ENCODE measurements around the gene TMIE.
"Not testable (repeated sequence)": the region's sequence is repeated elsewhere in the genome, so short reads cannot be mapped to it uniquely, and the experiment has no call there.

TMIE gene

DNA sequence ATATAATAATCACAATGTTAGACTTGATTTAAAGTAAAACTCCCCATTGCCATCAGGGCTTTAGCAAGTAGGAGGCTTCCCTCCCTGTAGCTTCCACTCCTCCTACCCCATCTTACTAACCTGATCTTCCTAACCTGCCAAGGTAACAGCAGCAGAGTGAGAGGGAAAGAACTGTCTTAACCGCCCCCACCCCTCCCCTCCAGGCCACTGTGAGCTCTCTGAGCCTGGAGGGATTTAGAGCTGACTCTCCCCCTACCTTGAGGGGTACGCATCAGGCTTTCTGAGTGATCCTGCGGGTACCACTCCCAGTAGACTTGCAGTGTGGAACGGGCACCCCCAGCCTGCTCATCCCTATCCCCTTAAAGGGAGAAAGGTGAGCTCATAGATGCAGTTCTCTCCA is 27.8 kb downstream of the TMIE start:
- no peak for DNase-seq

DNA sequence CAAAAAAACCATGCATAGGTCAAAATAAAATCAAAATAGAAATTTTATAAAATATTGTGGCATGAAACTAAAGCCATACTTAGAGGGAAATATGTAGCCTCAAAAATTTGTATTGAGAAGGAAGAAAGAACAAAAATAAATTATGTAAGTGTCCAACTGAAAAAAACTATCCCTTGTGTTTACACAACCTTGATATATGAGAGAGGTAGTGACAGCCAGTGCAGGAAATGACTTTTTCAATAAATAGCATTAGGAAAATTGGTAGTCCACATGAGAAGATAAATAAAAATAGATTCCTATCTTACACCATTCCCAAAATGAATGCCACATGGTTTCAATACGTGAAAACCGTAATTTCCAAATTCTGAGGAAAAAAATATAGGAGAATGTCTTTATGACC is 29.6 kb downstream of the TMIE start:
- no peak for DNase-seq

DNA sequence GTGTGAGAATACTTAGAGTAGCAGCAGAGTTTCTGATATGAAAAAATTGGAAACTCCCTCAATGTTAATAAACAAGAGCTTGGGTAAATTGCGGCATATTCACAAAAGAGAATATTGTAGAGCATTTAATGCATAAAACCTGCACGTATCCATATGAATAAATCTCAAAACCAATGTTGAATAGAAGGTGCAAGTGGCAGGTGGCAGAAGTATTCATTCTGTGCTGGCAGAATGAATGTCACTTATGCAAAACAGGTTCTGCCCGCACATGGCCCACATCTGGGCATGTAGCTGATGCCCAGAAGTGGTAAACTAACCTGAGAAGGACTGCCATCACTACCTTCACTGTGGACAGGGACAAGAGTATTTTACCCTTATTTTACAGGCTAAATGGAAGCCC is 30.6 kb downstream of the TMIE start:
- peak; percentile 66 for DNase-seq

DNA sequence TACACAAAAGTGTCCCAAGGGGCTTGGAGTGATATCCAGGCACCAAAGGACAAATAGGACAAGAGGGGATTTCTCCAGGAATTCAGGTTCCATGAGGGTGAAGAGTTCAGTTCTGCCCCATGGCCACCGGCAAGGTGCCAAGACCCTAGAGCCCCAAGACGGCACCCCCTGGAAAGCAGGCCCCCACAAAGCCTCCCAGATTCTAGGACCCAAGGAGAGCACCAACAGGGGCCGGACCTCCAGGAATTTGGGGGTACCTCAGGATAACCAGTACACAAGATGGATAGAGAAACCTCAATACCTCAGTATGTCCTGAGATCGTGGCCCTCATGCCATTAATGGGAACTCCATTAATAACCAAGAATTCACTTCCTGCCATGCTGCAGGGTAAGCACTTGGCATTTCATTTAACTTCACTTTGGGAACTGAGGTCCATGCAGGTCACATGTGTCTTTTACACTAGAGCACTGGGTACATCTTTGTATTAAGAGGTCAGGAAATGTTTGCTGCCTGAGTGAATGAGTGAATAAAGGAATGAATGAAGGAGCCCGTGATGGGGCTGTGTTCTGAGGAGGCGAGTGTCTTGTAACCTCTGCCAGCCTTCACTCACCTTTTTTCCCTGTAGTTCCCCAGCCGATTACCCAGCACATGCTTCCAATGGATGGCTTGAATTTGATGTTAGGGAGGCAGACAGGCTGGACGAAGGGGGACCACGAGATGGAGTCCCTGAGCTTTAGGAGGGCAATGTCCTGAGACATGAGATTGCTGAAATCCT is 32.0 kb downstream of the TMIE start:
- no peak for DNase-seq

DNA sequence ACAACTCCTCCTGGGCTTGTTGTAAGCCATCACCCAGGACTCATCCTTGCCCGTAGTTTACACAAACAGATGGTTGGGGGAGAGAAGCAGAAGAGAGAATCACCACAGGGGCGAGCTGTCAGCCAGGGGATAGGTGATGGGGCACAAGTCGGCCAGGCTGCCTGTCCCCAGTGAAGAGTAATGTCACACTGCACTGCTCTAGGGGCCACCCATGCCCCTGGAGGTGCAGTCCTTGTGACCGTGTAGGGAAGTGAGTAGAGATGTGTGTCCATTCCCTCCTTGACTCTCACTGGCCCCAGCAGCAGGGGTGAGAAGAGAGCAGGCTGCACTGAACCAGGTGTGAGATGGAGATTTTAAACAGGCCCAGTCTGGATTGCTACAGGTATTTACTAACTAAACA is 33.6 kb downstream of the TMIE start:
- no peak for DNase-seq

DNA sequence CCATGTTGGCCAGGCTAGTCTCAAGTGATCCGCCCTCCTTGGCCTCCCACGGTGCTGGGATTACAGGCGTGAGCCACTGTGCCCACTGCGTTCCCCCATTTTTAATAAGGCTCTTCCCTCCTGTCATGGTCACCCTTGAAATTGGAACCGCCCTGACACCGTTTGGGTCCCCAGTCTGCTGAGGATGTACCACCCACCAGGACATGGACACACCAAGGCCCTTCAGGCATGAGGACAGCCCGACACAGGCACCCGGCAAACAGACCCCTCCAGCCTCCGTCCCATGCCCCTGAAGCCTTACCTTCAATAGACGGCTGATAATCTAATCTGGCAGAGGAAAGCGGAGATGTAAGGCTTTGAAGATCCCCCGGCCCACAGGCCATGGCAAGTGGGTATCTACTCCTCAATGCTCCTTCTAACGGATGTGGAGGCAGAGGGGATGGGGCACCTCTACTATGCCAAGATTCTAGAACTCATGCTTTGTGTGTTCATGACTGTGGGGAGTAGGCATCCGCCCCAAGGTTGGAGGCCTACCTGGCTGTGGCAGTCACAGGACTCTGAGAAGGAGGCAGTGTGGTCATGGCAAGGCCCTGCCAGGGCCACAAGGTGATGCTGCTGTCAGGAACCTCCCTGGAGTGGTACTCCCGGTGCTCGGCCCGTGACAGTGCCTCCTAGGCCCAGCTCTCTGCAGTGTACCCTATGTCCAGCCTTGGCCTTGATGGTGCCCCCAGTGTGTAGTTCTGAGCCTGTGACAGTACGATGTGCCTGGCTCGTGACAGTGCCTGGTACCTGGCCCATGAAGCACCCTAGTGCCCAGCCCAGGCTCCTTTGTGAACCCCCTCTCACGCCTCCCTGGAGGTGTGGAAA is 35.0 kb downstream of the TMIE start:
- no peak for DNase-seq

DNA sequence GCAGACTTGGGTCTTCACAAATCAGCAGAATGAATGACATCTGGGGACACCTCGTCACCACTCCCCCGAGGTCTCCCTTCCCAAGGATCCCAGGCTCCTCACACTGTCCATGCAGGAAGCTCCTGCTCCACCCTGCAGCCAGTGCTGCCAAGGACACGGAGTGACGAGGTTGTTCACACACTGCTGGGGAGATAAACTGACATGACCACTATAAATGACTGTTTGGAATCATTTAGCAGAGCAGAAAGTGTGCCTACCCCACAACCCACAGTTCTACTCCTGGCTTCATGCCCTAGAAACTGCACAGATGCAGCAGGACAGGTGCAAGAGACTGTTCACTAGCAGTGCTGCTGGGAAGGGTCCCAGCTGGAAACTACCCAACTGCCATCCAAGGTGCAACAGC is 36.1 kb downstream of the TMIE start:
- DNase-seq, result no peak

DNA sequence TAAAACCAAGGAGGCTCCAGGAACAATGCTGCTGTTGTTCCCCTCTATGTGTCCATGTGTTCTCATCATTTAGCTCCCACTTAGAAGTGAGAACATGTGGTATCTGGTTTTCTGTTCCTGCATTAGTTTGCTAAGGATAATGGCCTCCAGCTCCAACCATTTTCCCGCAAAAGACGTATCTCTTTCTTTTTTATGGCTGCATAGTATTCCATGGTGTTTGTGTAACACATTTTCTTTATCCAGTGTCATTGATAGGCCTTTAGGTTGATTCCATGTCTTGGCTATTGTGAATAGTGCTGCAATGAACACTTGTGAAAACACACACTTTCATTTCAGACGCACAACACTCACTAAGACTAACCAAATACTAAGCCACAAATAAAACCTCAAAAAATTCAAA is 38.4 kb downstream of the TMIE start:
- DNase-seq, result not testable (repeated sequence)

DNA sequence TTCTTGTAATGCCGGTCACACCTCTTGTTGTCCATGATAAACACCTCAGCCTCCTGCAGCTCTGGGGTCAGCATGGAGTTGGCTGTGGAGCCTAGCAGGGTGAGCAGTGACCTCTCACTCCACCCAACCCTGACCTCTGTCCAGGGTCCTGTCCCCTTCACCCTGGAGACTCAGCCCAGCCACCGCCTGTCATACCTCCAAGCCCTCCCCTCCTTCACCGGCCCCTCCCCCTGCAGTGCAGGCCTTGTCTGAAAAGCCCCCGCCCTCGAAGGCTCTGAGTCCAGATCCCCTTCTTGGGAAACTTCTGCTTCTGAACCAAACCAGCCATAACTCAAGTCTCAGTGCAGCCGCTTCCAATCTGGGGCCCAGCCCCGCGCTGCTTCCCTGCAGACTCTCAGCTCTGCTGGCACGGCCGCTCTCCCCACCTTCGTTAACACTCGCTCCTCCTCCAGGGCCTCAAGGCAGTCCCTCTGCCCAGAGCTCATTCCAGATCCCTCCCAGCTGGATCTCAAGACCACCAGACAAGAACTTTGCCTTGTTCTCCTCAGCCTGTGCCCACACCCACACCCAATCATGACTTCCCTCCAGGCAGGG is 41.9 kb downstream of the TMIE start:
- DNase-seq, result no peak

DNA sequence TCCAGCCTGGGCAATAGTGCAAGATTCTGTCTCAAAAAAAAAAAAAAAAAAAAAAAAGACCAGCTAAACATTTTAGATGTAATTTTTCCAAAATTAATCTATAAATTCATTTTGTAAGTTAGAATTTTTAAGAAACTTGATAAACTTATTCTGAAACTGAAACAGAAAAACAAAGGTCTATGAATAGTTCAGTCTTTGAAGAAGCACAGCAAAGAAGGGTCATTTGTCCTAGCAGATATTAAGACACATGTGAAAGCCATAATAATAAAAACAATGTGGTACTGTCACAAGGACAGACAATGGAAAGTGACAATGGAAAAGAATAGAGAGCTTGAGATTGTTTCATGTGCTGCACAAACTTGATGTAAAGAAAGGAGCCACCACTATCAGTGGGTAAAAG is 45.5 kb downstream of the TMIE start:
- no peak for DNase-seq

DNA sequence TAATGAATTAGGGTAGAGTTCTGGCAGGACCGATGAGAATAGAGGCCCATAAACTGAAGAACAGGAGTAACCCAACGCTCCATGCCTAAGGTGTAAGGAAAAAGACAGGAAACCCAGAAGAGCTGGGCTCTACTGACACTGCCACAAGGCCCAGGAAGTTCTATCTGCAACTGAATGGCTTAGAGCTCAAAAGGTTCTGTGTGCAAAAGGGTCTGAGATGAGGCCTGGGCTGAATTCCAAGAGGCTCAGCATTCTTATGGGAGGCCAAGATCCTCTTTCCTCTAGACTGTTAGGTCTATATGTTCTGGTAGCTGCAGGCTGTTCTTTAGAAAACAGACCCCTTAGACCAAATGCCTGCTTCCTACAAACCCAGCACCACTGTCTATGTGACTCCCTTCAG is 47.0 kb downstream of the TMIE start:
- no peak for DNase-seq

DNA sequence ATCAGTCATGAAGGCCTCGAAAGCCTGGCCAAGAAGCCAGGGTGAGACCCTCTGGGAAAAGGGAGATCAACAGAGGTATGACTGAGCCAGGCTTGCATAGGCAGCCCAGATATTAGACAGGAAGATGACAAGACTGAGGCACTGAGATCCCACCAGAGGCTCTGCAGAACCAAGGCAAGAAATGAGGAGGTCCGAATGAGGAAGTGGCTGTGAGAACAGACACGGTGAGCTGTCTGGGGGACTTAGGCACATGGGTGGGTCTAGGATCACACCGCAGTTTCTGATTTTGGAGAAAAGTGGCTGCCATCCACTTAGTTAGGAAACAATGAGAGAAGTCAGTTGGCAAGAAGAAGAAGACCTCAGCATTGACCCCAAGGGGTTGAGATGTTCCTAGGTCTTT is 47.9 kb downstream of the TMIE start:
- no peak for DNase-seq

DNA sequence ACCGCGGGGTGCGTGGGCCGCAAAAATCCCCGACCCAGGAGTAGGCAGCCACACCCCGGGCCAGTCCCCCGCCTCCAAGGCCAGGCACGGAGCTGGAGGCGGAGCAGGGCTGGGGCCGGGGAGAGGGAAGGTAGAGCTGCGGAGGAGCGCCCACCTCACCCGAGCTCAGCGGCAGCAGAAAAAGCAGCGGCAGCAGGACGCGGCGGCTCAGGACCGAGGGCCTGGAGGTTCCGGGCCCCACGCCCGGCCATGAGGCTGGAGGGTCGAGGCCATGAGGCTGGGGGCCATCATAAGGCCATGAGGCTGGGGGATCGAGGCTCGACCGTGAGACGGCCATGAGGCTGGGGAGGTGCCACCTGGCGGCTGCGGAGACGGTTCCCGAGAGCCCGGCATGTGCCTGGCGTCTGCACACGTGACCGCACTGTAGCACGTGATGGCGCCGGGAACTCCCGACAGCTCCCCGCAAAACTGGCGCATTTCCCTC is 49.4 kb downstream of the TMIE start:
- no peak for DNase-seq

DNA sequence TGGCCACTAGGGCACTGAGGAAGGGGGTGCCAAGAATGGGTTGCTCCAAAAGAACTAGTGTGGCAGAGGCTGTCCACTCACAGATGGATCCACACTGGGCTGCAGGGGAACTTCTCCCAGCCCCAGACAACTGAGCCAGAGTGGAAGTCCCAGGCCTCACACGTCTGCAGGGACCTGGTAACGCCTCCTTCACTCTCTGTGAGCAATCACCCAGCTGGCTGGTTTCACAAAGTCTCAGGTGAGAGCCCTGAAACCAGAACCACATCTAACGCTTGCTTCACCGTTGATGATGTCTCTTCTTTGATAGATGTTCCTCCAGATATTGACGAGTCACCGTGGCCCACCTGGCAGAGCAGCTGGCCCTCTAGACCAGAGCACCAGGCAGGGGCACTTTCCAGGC is 51.9 kb downstream of the TMIE start:
- DNase-seq, result peak; percentile 20

DNA sequence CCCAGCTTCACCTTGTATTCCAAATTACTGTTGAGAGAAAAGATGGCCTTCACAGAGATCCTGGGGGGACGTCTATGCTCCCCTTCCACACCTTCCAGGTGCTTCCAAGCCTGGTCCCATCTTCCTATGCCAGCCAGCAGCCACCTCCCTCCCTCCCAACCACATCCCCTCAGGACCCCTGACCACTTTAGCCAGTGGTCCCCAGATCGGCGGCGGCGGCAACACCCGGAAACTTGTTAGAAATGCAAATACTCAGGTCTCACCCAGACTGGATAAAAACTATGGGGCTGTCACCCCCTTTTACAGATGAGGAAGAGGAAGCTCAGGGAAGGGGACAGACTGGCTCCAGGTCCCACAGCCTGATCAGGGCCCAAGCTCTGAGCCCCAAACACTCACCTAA is 54.5 kb downstream of the TMIE start:
- DNase-seq, result no peak

DNA sequence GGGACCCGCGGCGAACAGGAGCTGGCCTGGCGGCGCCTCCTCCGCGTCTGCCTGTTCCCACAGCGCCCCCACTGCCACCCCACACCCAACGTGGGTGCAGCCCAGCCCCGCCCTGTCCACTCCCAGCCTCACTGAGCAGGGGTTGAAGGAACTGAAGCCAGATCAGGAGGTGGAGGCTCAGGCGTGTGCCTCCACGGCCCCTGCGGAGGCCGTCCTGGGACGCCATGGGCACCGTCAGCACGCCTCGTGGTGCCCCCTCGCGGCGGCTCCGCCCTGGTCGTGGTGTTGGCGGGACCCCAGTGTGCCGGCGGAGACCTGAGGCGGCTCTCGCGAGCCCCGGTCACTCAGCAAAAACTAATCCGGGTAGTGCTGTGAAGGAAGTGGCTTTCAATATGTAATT is 55.5 kb downstream of the TMIE start:
- DNase-seq, result no peak

DNA sequence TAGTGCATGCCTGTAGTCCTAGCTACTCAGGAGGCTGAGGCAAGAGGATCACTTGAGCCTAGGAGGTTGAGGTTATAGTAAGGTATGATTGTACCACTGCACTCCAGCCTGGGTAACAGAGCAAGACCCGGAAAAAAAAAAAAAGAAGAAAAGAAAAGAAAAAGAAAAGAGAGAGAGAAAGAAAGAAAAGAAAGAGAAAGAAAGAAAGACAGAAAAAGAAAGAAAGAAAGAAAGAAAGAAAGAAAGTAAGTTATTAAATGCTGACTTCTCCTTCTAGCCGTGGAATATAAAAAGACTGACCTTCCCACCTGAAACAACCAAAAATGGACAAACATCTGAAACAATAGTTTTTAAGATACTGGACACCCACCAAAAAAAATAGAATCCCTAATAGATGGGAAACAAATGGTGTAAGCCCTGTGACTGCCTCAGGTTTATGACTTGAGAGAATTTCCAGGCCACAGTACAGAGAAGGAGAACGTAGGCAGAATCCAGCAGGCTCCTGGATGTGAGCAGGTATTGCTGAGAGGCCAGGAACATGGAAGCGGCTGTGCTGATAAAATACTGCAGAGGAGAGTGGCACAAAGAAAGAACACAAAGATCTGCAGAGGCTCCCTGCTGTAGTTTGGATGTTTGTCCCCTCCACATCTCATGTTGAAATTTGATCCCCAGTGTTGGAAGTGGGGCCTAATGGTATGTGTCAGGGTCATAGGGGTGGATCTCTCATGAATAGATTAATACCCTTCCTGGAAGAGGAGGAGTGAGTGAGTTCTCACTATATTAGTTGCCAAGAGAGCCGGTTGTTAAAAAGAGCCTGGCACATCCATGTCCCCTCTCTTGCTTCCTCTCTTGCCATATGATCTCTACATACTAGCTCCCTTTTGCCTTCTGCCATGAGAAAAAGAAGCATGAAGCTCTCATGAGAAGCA is 58.3 kb downstream of the TMIE start:
- DNase-seq, result no peak
